IMR-90 (cell line): ENCODE data around the gene OMG. TPM values are rescaled to one million over a fixed set of nuclear protein-coding genes. Genes with fewer than 3 reads are reported as not detected.

Experiments used
- ATAC-seq: fragments of 200-7000 bp; cut with Tn5 transposase; 2 replicates; pipeline ENCODE4 v1.9.1; 2020; ENCODE audit warnings: low read depth, mild to moderate bottlenecking, moderate library complexity
- BruUV-seq: library from RNA; stranded (reverse); fragments of 400-500 nt; replicated peaks from 2 replicates; lab custom pipeline; 2021; lab: Mats Ljungman, UMichigan
- CTCF ChIA-PET: fragments of 300-600 bp; formaldehyde crosslinking; extraction: SDS; loops from one replicate; lab custom pipeline; 2021; ENCODE audit warnings: antibody characterized with exemption; lab: Yijun Ruan, JAX
- POLR2A ChIA-PET: fragments of 300-600 bp; sonication (Branson Sonifier 250); formaldehyde crosslinking; loops from one replicate; lab custom pipeline; 2022; ENCODE audit warnings: antibody characterized with exemption; ENCODE audit not compliant: unreplicated experiment; lab: Charles Lee
- DNase-seq: peaks from one replicate; pipeline ENCODE4 v3.0.0; 2013
- H2AFZ ChIP-seq: replicated peaks from 2 replicates; pipeline ENCODE3; 2013; ENCODE audit warnings: low read length, mild to moderate bottlenecking; ENCODE audit not compliant: poor library complexity
- H2AK5ac ChIP-seq: 2 replicates; pipeline ENCODE4 v1.6.1; 2013; ENCODE audit warnings: low read depth, low read length, inconsistent platforms
- H2AK9ac ChIP-seq: replicated peaks from 2 replicates; pipeline ENCODE3; 2013; ENCODE audit warnings: mild to moderate bottlenecking, low read depth, low read length, moderate library complexity; ENCODE audit not compliant: poor library complexity
- H2BK120ac ChIP-seq: 2 replicates; pipeline ENCODE4 v1.6.1; 2013; ENCODE audit warnings: low read depth, low read length, inconsistent platforms
- H2BK15ac ChIP-seq: 3 replicates; pipeline ENCODE4 v1.6.1; 2013; ENCODE audit warnings: low read depth, low read length, inconsistent platforms
- H2BK20ac ChIP-seq: 2 replicates; pipeline ENCODE4 v1.6.1; 2013; ENCODE audit warnings: low read depth, mild to moderate bottlenecking, inconsistent platforms, low read length, moderate library complexity
- H2BK5ac ChIP-seq: 2 replicates; pipeline ENCODE4 v1.6.1; 2013; ENCODE audit warnings: mild to moderate bottlenecking, low read depth, low read length, inconsistent platforms; ENCODE audit not compliant: poor library complexity, severe bottlenecking
- H3K14ac ChIP-seq: replicated peaks from 2 replicates; pipeline ENCODE4 v1.6.1; 2013; ENCODE audit warnings: low read depth, low read length, inconsistent platforms
- H3K18ac ChIP-seq: 2 replicates; pipeline ENCODE4 v1.6.1; 2013; ENCODE audit warnings: low read depth, low read length, control low read depth
- H3K23ac ChIP-seq: 2 replicates; pipeline ENCODE4 v1.6.1; 2013; ENCODE audit warnings: low read depth, low read length, inconsistent platforms
- H3K27ac ChIP-seq: 2 replicates; pipeline ENCODE4 v1.5.1; 2013; ENCODE audit warnings: mild to moderate bottlenecking, control low read depth, low read length; ENCODE audit not compliant: insufficient read depth
- H3K27me3 ChIP-seq: 2 replicates; pipeline ENCODE4 v1.6.1; 2013; ENCODE audit warnings: low read length; ENCODE audit not compliant: control insufficient read depth, insufficient read depth
- H3K36me3 ChIP-seq: 2 replicates; pipeline ENCODE4 v1.6.1; 2013; ENCODE audit warnings: low read length, mixed read lengths; ENCODE audit not compliant: control insufficient read depth, insufficient read depth
- H3K4ac ChIP-seq: 2 replicates; pipeline ENCODE4 v1.6.1; 2013; ENCODE audit warnings: low read depth, low read length, inconsistent platforms
- H3K4me1 ChIP-seq: 2 replicates; pipeline ENCODE4 v1.6.1; 2013; ENCODE audit warnings: low read length, mixed read lengths; ENCODE audit not compliant: control insufficient read depth, insufficient read depth
- H3K4me2 ChIP-seq: 2 replicates; pipeline ENCODE4 v1.6.1; 2013; ENCODE audit warnings: low read depth, mild to moderate bottlenecking, control low read depth, low read length, moderate library complexity
- H3K4me3 ChIP-seq: 2 replicates; pipeline ENCODE4 v1.5.1; 2013; ENCODE audit warnings: low read depth, mild to moderate bottlenecking, control low read depth, low read length, moderate library complexity; ENCODE audit not compliant: insufficient read depth
- H3K56ac ChIP-seq: 2 replicates; pipeline ENCODE4 v1.6.1; 2013; ENCODE audit warnings: low read length, inconsistent platforms; ENCODE audit not compliant: insufficient read depth; ENCODE audit errors: extremely low read depth
- H3K79me1 ChIP-seq, 2 experiments: 2 replicates each; pipeline ENCODE4 v1.6.1; 2013; ENCODE audit warnings: low read length in 2 of 2, inconsistent platforms in 1 of 2, low read depth in 1 of 2
- H3K9ac ChIP-seq: 2 replicates; pipeline ENCODE4 v1.6.1; 2013; ENCODE audit warnings: low read depth, low read length, control low read depth
- H3K9me1 ChIP-seq: 2 replicates; pipeline ENCODE4 v1.6.1; 2013; ENCODE audit warnings: low read length, inconsistent platforms; ENCODE audit not compliant: insufficient read depth
- H3K9me3 ChIP-seq: 2 replicates; pipeline ENCODE4 v1.6.1; 2013; ENCODE audit warnings: low read length; ENCODE audit not compliant: control insufficient read depth, insufficient read depth
- H4K20me1 ChIP-seq: 2 replicates; pipeline ENCODE4 v1.6.1; 2013; ENCODE audit warnings: low read length, inconsistent platforms; ENCODE audit not compliant: insufficient read depth
- H4K5ac ChIP-seq: 2 replicates; pipeline ENCODE4 v1.6.1; 2013; ENCODE audit warnings: mild to moderate bottlenecking, low read depth, low read length, control low read depth
- H4K8ac ChIP-seq, 2 experiments: 2 replicates each; pipeline ENCODE4 v1.6.1; 2013; ENCODE audit warnings: low read depth in 2 of 2, low read length in 2 of 2, control low read depth in 1 of 2, inconsistent platforms in 1 of 2
- H4K91ac ChIP-seq: 2 replicates; pipeline ENCODE4 v1.6.1; 2013; ENCODE audit warnings: low read depth, low read length, inconsistent platforms; ENCODE audit not compliant: insufficient read depth
- CHD1 ChIP-seq: IDR thresholded peaks from 2 replicates; pipeline ENCODE4 v1.6.1; 2012; ENCODE audit warnings: low read depth, low read length, improper control_type of control experiment
- MAZ ChIP-seq: IDR thresholded peaks from 2 replicates; pipeline ENCODE4 v1.6.1; 2012; ENCODE audit warnings: low read depth, mild to moderate bottlenecking, low read length, improper control_type of control experiment, moderate library complexity, borderline replicate concordance
- MXI1 ChIP-seq: IDR thresholded peaks from 2 replicates; pipeline ENCODE4 v1.6.1; 2012; ENCODE audit warnings: low read depth, mild to moderate bottlenecking, low read length, moderate library complexity, borderline replicate concordance
- POLR2A ChIP-seq: IDR thresholded peaks from 2 replicates; pipeline ENCODE4 v1.6.1; 2012; ENCODE audit warnings: mild to moderate bottlenecking, low read depth, low read length
- RCOR1 ChIP-seq: IDR thresholded peaks from 2 replicates; pipeline ENCODE4 v1.6.1; 2012; ENCODE audit warnings: mild to moderate bottlenecking, low read length, improper control_type of control experiment; ENCODE audit not compliant: insufficient replicate concordance
- RFX5 ChIP-seq: IDR thresholded peaks from 2 replicates; pipeline ENCODE4 v1.8.0; 2012; ENCODE audit warnings: low read depth, mild to moderate bottlenecking, low read length, moderate library complexity
- WGBS, 2 experiments: methylation state at CpG; one replicate each; pipeline versions ENCODE4 v1.1.5 to v1.1.7; 2013; ENCODE audit warnings: missing lambda C conversion rate in 2 of 2; ENCODE audit not compliant: insufficient read length in 1 of 2; ENCODE audit errors: extremely low coverage in 2 of 2; 5-methylcytosine and 5-hydroxymethylcytosine counted together
- dilution Hi-C: fragments of 300-500 bp; cut with HindIII; formaldehyde crosslinking; loops from one replicate; pipeline ENCODE4 v1.14.3; 2018; ENCODE audit warnings: low sequenced_read_pairs; ENCODE audit not compliant: unreplicated experiment
- in situ Hi-C: fragments of 300-500 bp; cut with MboI; formaldehyde crosslinking; loops from 3 replicates; pipeline ENCODE4 v1.14.3; 2019; ENCODE audit warnings: low sequenced_read_pairs, inconsistent platforms, mixed read lengths
- intact Hi-C: fragments of 100-400 bp; cut with micrococcal nuclease; formaldehyde crosslinking; loops from 2 replicates; pipeline ENCODE4 v1.10.0; 2022
- polyA plus RNA-seq, 3 experiments: library from polyadenylated mRNA; depleted of rRNA; stranded (reverse); fragments of >200 nt; gene quantifications; 2 replicates each; pipeline ENCODE4 v1.2.3, GENCODE V29; 2012; ENCODE audit warnings: low replicate concordance in 1 of 3
- total RNA-seq: library from RNA; depleted of rRNA; stranded (reverse); fragments of >200 nt; gene quantifications from 2 replicates; pipeline ENCODE4 v1.2.3, GENCODE V29; 2012
- TF ChIP-seq, protein P1 (sequence below): conservative IDR thresholded peaks from 2 replicates; pipeline ENCODE4 v1.5.1; 2012; ENCODE audit warnings: mild to moderate bottlenecking, low read depth, low read length, improper control_type of control experiment

The OMG gene
- total and polyA plus RNA-seq, 2 of the 4 experiments (the other 2 are of a cell fraction): 0.18 TPM; not detected in 1

DNA sequence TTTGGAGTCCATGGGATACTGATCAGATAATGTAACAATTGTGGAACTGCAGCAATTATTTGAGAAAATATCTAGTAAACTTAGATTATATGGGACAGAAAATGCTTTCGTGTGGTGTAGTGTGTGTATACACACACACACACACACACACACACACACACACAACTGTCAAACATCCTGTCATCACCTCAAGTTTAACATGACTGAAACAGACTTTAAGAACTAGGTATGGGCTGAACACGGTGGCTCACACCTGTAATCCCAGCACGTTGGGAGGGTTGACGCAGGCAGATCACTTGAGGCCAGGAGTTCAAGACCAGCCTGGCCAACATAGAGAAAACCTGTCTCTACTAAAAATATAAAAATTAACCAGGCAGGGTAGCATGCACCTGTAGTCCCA is 24.9 kb upstream of the OMG start (continued):
- TF ChIP-seq CHD1 (no peak), RCOR1 (no peak), POLR2A (no peak), MAZ (no peak), RFX5 (no peak)

DNA sequence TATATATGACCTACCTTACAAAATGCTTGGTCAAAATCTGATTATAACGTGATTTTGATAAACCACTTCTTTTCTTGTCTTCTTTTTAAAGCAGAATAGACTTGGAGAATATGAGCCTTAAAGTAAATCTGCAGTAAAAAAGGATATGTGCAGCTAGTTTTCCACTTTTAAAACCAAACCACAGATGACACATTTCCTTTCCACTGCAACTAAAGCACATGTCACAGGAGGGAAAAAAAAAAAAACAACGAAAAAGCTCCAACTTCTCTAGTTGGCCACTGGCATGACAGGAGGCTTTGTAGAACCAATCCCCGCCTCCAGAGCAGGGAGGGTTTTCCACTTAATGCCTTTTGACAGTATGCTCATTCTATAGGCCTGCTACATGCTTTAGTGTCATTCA is 24.4 kb upstream of the OMG start, which contains the start of gene EVI2A:
TSS of gene EVI2A (minus strand) at position 142 of the 400 bp plus-strand sequence. CDS start 2,609 bp downstream, outside the sequence.
- Histone ChIP-seq H3K27ac (no peak within 1 kb of the TSS), H4K91ac (no peak within 1 kb of the TSS), H3K9me1 (no peaks in the 10 kb centered on the region), H2AK9ac (no peak within 1 kb of the TSS), H2BK20ac (peak within 1 kb of the TSS; percentile 34; the same call in 1 of the 2 replicates), H3K4me2 (peak within 1 kb of the TSS; percentile 62; the same call in 1 of the 2 replicates), H3K23ac (no peak within 1 kb of the TSS), H2AFZ (no peak within 1 kb of the TSS), H4K8ac (no peak within 1 kb of the TSS; a peak in 1 of 4 replicates), H3K14ac (no peak within 1 kb of the TSS), H3K9ac (no peak within 1 kb of the TSS), H3K36me3 (peaks cover 6% of the 10 kb centered on the region), H2AK5ac (peak within 1 kb of the TSS; percentile 72), H3K27me3 (no peaks in the 10 kb centered on the region), H3K4me1 (peaks cover 3% of the 10 kb centered on the region), H3K4me3 (no peak within 1 kb of the TSS), H3K9me3 (no peaks in the 10 kb centered on the region), H3K4ac (peak within 1 kb of the TSS; percentile 48; the same call in 1 of the 2 replicates), H3K79me1 (peaks cover 3 to 34% of the 10 kb centered on the region in 2 experiments; a peak in 3 of 4 replicates), H4K20me1 (no peaks in the 10 kb centered on the region), H2BK15ac (peak within 1 kb of the TSS; percentile 21; the same call in 1 of the 3 replicates), H2BK5ac (peak within 1 kb of the TSS; percentile 42), H4K5ac (no peak within 1 kb of the TSS), H2BK120ac (no peak within 1 kb of the TSS), H3K18ac (0 out of 2 replicates have a peak within 1 kb of the TSS, but pooled peaks have one; percentile 14), H3K56ac (no peak within 1 kb of the TSS)
- no TSS peak for BruUV-seq
- DNase-seq: peak; percentile 88
- peak; percentile 64 for ATAC-seq
- dilution Hi-C loops (no loop called here), intact Hi-C loops (no loop called here), in situ Hi-C loops (no loop called here)
- TF ChIP-seq, protein P1, sequence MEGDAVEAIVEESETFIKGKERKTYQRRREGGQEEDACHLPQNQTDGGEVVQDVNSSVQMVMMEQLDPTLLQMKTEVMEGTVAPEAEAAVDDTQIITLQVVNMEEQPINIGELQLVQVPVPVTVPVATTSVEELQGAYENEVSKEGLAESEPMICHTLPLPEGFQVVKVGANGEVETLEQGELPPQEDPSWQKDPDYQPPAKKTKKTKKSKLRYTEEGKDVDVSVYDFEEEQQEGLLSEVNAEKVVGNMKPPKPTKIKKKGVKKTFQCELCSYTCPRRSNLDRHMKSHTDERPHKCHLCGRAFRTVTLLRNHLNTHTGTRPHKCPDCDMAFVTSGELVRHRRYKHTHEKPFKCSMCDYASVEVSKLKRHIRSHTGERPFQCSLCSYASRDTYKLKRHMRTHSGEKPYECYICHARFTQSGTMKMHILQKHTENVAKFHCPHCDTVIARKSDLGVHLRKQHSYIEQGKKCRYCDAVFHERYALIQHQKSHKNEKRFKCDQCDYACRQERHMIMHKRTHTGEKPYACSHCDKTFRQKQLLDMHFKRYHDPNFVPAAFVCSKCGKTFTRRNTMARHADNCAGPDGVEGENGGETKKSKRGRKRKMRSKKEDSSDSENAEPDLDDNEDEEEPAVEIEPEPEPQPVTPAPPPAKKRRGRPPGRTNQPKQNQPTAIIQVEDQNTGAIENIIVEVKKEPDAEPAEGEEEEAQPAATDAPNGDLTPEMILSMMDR: no peak
- no peak for TF ChIP-seq RFX5
- TF ChIP-seq MXI1: peak; percentile 65; the same call in 1 of the 2 replicates
- no CpG with 5 or more reads among the region's 3 CpGs for WGBS, 2 experiments
- ChIA-PET POLR2A (no interaction called here), CTCF (interaction anchor here (0.7 kb wide), 1 partner anchor 37 kb away, joined by 5 read pairs; no protein-coding TSS in a partner anchor)
